ENCODE data around the gene TFAP2A.

TFAP2A gene

GRCh38 chr6:10382322-10382721 is 32.6 kb downstream of the TFAP2A start:
- no peak for DNase-seq

DNA sequence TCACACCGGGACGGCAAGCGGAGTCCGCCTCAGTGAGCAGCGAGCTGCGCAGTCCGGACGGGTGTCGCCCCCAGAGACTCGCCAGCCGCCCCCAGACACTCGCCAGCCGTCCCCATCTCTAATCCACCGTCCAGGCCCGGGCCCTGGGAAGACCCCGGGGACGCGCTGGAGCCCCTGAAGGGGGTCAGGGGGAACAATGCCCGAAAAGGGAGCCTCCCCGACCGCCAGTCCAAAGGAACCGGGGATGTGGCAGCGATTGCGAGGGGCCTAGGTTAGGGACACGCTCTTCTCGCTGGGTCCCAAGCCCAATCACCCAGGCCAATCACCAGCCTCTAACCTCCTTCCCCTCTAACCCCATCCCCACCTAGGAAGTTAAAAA is 33.1 kb downstream of the TFAP2A start:
- no peak for DNase-seq

DNA sequence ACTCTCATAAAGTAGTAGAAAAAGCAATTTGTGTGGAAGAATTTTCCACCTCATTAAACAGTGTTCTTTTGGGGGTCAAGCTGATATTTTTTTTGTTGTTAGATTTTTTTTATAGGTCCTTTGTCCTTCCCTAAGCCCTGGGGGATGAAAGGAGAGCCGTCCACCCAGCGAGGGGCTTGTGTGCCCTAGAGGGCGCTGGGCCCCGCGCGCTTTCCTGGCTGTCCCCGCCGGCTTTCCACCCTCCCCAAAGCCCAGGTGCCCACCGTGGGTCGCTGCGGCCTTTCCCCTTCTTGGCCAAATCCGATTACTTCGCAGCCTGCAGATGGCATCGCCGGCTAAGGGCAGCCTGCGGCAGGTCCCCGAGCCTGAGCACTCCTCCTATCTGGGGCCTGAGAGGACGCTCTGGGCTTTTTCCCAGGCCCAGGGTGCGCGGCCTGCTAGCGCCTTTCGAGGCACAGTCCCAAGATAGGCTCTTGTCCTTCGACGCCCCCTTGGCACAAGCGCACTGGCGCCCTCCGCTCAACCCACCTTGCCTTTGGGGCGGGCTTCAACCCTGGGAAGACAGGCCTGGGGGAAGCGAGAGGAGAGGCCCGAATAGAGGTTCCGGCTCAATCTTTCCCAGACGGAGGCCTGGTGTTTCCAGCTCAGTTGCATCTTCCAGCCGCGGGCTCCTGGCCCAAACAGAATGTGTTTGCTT is 33.6 kb downstream of the TFAP2A start:
- DNase-seq: no peak

DNA sequence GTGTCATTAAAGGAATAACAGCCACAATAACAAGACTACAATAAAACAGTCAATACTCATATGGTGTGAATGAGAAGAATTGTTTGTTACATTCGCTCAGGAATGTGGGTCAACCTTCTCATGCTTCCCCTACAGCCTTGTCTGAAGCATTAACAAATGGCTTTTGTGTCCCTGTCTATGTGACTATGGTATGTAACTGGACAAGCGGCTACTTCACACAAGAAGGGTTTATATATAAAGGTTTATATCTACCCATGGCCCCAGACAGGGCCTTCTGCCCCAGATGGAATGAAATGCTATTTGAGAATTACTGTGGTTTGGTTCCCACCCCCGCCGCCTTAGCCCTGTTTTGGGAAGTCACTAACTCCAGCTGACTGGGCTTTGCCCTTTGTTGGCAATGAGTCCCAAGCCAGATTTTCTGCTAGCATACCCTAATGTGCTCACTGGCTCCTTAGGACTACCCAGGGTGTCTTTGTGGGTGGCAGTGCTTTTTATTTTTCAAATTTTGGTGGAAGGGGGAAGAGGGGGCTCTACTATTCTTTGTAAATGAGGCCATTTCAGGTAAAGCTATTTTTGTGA is 39.4 kb downstream of the TFAP2A start:
- DNase-seq: no peak

- DNase-seq: no peak
Observed at GRCh38 chr6:10373642-10374359, 41.1 kb downstream of the TFAP2A start.

GRCh38 chr6:10369896-10370295 is 45.0 kb downstream of the TFAP2A start:
- DNase-seq: no peak

GRCh38 chr6:10368861-10369260 is 46.0 kb downstream of the TFAP2A start:
- DNase-seq: no peak

DNA sequence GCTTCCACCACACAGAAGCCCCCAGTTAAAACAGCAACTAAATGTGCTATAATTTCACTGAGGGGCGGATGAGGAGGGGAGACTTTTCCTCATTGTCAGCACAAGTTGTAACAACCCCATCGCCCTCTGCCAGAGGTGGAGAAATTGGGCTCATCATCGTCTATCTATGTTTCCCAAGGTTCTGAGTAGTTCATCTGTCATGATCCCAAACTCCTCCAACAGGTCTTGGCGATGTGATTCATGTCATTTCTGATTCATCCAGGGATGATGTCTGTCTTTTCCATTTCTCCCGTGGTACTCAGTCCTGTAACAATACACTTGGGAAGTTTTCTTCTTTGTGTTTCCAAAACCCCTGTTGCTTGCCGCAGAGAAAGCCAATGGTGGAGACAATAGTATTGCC is 51.0 kb downstream of the TFAP2A start:
- no peak for DNase-seq

DNA sequence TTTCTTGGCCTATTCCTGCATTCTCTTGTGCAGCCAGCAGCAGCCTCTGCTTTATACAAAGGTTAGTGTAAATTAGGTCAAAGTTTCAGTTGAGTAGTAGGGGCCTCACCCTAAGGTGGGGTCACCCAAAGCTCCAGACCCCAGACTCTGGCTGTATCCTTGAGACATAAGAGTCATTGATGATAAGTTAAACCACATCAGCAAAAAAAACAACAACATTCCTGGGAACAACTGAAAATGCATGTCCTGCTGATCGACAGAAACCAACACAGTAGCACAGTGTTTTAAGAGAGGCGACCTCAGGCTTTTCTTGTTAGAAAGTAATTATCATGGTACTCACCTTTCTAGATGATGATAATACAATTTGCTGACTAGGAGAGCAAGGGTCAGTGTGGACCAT is 52.6 kb downstream of the TFAP2A start:
- DNase-seq: no peak

GRCh38 chr6:10361428-10361827 is 53.4 kb downstream of the TFAP2A start:
- no peak for DNase-seq

GRCh38 chr6:10359581-10359980 is 55.3 kb downstream of the TFAP2A start:
- no peak for DNase-seq

GRCh38 chr6:10355115-10355702 is 59.7 kb downstream of the TFAP2A start:
- no peak for DNase-seq

GRCh38 chr6:10351791-10352190 is 63.1 kb downstream of the TFAP2A start:
- DNase-seq: no peak

DNA sequence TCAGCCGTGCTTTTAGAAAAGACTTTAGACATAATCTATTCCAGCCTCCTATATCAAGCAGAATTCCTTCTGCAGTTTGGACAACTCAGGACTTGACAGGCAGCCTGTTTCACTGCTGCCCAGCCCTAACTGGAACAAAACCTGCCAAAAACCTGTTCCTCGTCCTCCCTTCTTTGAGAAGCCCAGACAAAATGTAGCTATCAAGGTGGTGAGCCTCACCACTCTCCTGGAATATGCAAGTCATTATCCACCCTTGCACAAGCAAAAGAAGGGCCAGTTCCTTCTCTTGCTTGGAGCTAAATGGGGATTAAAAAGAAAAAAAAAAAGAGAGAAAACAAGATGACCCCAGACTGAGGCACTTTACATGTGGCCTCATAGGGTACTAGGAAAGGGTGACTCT is 64.2 kb downstream of the TFAP2A start:
- no peak for DNase-seq

DNA sequence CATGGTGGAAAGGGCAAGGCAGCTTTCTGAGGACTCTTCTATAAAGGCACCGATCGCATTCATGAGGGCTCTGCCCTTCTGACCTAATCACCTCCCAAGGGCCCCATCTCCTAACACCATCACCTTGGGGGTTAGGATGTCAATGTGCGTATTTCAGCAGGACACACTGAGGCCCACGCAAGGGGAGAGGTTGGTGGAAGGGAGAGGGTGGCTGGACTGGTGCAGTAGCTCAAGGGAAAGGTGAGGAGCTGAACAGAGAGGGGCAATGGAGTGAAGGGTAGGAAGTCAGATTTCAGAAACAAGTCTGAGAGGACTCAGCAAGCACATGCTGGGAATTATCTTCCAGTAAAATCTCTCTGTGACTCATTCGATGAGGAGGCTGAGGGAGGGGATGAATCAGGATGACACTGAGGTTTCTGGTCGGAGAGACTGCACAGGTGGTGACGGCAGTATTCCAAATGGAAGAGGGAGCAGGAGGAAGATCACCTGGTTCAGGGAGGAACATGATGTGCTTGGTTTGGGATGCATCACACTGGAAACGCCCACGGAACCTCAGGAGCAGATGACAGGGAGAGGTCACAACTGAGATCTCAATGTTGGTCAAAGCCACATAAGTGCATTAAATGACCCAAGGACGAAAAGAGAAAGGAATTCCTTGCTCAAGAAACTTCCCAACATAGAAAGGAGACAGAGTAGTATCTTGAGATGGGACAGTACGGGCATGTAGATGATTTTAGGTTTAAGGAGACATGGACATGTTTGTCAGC is 67.1 kb downstream of the TFAP2A start:
- DNase-seq: no peak

All from activated CD4-positive, CD25-positive, alpha-beta regulatory T cell (primary cell).